ENCODE measurements around the gene ZNF536.

ZNF536 gene

GRCh38 chr19:30579419-30579818 lies 207.2 kb downstream of the ZNF536 start:
- DNase-seq: no peak

GRCh38 chr19:30580673-30581072 lies 208.5 kb downstream of the ZNF536 start:
- DNase-seq: no peak

GRCh38 chr19:30584090-30584489 lies 211.9 kb downstream of the ZNF536 start:
- DNase-seq: no peak

- no peak for DNase-seq
Measured at GRCh38 chr19:30587869-30588268, 215.7 kb downstream of the ZNF536 start.

DNA sequence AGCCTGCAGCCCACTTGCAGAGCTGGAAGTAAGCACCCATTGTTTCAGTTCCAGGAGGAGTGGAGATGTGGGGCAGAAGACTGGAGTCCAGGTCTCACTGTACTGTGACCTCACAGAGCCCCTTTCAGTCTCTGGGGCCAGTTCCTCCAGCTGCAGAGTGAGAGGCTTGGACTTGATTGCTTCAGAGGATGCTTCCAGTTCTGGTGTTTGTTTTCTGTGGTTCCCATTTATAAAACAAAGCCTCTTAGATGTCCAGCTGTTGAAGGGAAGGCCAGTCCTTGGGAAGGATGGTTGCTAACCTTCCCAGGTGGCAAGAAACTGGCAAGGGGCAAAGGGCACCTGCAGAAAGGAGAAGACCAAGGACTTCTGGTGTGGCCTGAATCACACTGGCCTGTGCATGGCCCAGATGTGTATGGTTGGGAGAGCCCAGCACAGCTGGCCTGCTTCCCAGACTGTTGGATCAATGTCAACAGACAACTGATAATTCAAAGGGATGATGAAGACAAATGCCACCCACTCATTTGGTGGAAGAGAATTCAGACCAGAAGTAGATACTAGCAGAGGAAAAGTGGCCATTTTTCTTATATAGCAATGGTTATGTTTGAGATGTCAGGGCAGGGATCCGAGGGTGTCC lies 218.5 kb downstream of the ZNF536 start:
- no peak for DNase-seq

- DNase-seq: no peak
Measured at GRCh38 chr19:30593356-30593755, 221.2 kb downstream of the ZNF536 start.

- DNase-seq: no peak
Measured at GRCh38 chr19:30593975-30594745, 222.0 kb downstream of the ZNF536 start.

DNA sequence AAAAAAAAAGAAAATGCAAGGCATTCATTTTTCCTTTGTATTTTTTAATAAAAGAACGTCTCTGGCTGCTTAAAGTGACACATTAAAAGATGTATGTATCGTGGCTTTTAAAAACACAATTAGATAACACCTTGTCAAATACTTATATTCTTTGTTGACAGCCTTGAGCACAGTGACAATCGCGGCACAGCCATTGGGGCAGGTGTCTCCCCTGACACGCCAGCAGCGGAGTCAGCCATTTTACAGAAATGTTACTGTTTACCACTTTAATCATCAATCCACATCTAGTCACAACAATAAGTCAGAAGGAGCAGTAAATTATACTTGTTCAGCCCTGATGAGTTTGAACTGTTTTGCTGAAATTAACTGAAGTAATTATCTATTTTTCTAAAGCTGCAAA lies 224.1 kb downstream of the ZNF536 start:
- DNase-seq: no peak

- DNase-seq: no peak
Measured at GRCh38 chr19:30596813-30597399, 224.7 kb downstream of the ZNF536 start.

DNA sequence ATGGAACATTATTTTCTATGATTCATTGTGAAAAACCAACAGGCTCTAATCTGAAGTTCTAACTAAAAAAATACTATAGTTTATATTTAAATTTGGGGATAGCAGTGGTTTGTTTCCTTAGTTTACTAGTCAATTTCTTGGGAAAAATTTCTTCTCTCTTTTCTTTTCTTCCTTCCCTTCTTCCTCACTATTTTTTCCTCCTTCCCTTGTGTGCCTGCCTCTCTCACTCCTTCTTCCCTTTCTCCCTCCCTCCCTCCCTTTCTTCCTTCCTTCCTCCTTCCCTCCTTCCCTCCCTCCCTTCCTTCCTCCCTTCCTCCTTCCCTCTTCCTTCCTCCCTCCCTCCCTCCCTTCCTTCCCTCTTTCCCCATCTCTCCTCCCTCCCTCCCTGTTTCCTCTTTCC lies 226.5 kb downstream of the ZNF536 start:
- DNase-seq: no peak

DNA sequence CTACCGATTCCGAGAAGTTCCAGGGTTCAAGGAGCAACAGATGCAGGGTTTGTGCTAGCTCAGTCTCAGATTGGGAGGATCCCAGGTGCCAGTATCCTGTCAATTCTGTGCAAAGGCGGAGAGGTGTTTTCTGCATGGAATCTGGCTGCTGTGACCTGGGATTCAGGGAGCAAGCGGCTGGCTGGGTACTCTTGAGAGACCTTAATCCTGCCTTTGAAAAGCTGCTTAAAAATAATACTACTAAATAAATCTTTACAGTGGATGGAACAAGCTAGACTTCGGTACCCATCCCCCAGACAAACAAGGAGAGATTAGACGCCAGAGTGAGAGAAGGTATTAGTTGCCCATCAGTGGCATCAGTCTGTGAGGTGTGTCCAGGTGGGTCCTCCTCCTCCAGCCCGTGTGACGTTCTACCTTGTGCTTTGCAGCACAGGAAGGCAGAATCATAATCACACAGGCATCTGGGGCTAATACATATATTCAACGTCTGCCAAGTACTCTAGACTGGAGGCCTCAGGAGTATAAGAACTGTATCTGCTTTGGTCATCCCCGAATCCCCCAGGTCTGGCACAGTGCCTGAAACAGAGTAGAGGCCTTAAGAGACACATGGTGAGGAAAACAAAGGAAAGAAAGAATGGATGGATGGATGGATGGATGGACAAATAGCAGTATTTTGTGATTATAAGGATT lies 230.6 kb downstream of the ZNF536 start:
- no peak for DNase-seq

DNA sequence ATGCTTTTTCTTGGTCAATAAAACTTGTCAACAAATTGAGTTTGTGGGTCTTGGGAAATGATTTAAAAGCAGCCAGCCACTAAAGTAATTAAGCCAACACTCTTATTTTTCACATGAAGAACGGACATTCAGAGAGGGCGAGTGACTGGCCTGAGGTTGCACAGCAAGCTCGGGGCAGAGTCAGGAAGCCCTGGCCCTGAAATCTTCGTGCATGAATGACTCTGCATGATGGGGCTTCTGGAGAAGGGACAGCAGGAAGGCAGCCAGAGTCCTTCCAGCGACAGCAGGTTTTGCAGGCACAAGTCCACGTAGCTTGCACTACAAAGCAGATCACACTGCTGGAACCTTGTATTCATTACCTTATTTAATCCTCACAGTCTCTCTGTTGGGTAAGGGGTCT lies 232.5 kb downstream of the ZNF536 start:
- no peak for DNase-seq

- DNase-seq: no peak
Measured at GRCh38 chr19:30605333-30605732, 233.1 kb downstream of the ZNF536 start.

GRCh38 chr19:30606114-30607050 lies 234.2 kb downstream of the ZNF536 start:
- DNase-seq: no peak
